Activated B cell treated with CpG ODN at 0.5 μM for 24 hours (primary cell): ENCODE data around the gene AGAP5. TPM values are rescaled to one million over a fixed set of nuclear protein-coding genes. Genes with fewer than 3 reads are reported as not detected.
"Not testable (repeated sequence)": the region's sequence is repeated elsewhere in the genome, so short reads cannot be mapped to it uniquely, and the experiment has no call there.

Source experiments
- ATAC-seq: fragments of 200-7000 bp; cut with Tn5 transposase; one replicate; pipeline ENCODE4 v1.10.0; 2021; ENCODE audit warnings: low read depth, mild to moderate bottlenecking, moderate library complexity
- CTCF ChIA-PET: fragments of 350-600 bp; sonication (Branson Sonifier 250); formaldehyde crosslinking; loops from one replicate; lab custom pipeline; 2021; ENCODE audit warnings: antibody characterized with exemption; lab: Charles Lee
- POLR2A ChIA-PET: fragments of 350-600 bp; sonication (Branson Sonifier 250); formaldehyde crosslinking; loops from one replicate; lab custom pipeline; 2021; ENCODE audit warnings: antibody characterized with exemption; lab: Charles Lee
- DNase-seq: peaks from one replicate; pipeline ENCODE4 v3.0.0; 2022
- H3K27ac Mint-ChIP-seq: one replicate; pipeline ENCODE4 v1.8.0; 2020; ENCODE audit warnings: mixed read lengths
- H3K27me3 Mint-ChIP-seq: one replicate; pipeline ENCODE4 v1.8.0; 2021; ENCODE audit warnings: mixed read lengths
- H3K36me3 Mint-ChIP-seq: one replicate; pipeline ENCODE4 v1.8.0; 2021; ENCODE audit warnings: low read depth, mixed read lengths
- H3K4me1 Mint-ChIP-seq: one replicate; pipeline ENCODE4 v1.8.0; 2021; ENCODE audit warnings: mixed read lengths
- H3K4me3 Mint-ChIP-seq: one replicate; pipeline ENCODE4 v1.8.0; 2020; ENCODE audit warnings: mild to moderate bottlenecking, mixed read lengths
- H3K9me3 Mint-ChIP-seq: one replicate; pipeline ENCODE4 v1.8.0; 2020; ENCODE audit warnings: mixed read lengths
- CTCF ChIP-seq: fragments of 200-600 bp; IDR thresholded peaks from one replicate; pipeline ENCODE4 v1.8.0; 2022; ENCODE audit warnings: antibody characterized with exemption, mild to moderate bottlenecking
- intact Hi-C: fragments of 100-400 bp; cut with micrococcal nuclease; formaldehyde crosslinking; loops from one replicate; pipeline ENCODE4 v1.15.1; 2024
- total RNA-seq: library from RNA; stranded (reverse); gene quantifications from 2 replicates; pipeline ENCODE4 v1.2.3, GENCODE V29; 2022

AGAP5 gene
- total RNA-seq, result 9.5 and 15.0 TPM in 2 replicates

GRCh38 chr10:73697675-73698159, at the start of gene AGAP5:
AGAP5 (minus strand) TSS chr10:73698109; CDS start chr10:73697755, 354 bp downstream.
- intact Hi-C loops, ATAC-seq, DNase-seq, H3K4me1 Mint-ChIP-seq, H3K27ac Mint-ChIP-seq, CTCF ChIA-PET, H3K4me3 Mint-ChIP-seq, POLR2A ChIA-PET, H3K27me3 Mint-ChIP-seq, H3K9me3 Mint-ChIP-seq: not testable (repeated sequence)
- peaks cover 29% of the 10 kb centered on the region for H3K36me3 Mint-ChIP-seq

- Mint-ChIP-seq H3K27me3 (no peaks in the 10 kb centered on the region), H3K4me1 (peaks cover 51% of the 10 kb centered on the region), H3K4me3 (no peak overlapping the region), H3K9me3 (no peaks in the 10 kb centered on the region), H3K27ac (no peak overlapping the region), H3K36me3 (peaks cover 58% of the 10 kb centered on the region)
- DNase-seq, result no peak
- no peak for TF ChIP-seq CTCF
- no peak for ATAC-seq
- ChIA-PET CTCF (no interaction called here), POLR2A (interaction anchor here (1.7 kb wide), 1 partner anchor 16 kb away, joined by 6 read pairs; no protein-coding TSS in a partner anchor)
- intact Hi-C loops, result no loop called here
Measured at GRCh38 chr10:73746721-73747120, 48.8 kb upstream of the AGAP5 start.

GRCh38 chr10:73744664-73744975, 46.7 kb upstream of the AGAP5 start:
- H3K27me3 Mint-ChIP-seq, result no peaks in the 10 kb centered on the region
- H3K27ac Mint-ChIP-seq, result peak overlapping the region; percentile 100
- peaks cover 43% of the 10 kb centered on the region for H3K4me1 Mint-ChIP-seq
- peak overlapping the region; percentile 100 for H3K4me3 Mint-ChIP-seq
- ATAC-seq (no peak), DNase-seq (no peak)
- peaks cover 37% of the 10 kb centered on the region for H3K36me3 Mint-ChIP-seq
- no peak for TF ChIP-seq CTCF
- intact Hi-C loops, result loop anchor here (1.0 to 5.0 kb wide), 7 partner anchors 14 to 249 kb away; partner anchors contain the start of genes NDST2 and ZSWIM8
- no peaks in the 10 kb centered on the region for H3K9me3 Mint-ChIP-seq
- POLR2A ChIA-PET, result interaction anchor here (0.6 to 3.0 kb wide), 7 partner anchors 8 to 249 kb away, joined by 4 to 48 read pairs (median 15); partner anchors contain the start of genes CHCHD1 and PPP3CB
- CTCF ChIA-PET, result no interaction called here

- H3K36me3 Mint-ChIP-seq, result peaks cover 33% of the 10 kb centered on the region
- no peak for TF ChIP-seq CTCF
- H3K4me1 Mint-ChIP-seq, result peaks cover 41% of the 10 kb centered on the region
- ATAC-seq, result peak; percentile 95
- H3K27me3 Mint-ChIP-seq, result no peaks in the 10 kb centered on the region
- H3K9me3 Mint-ChIP-seq, result no peaks in the 10 kb centered on the region
- intact Hi-C loops, result loop anchor here (1.0 to 5.0 kb wide), 7 partner anchors 14 to 249 kb away; partner anchors contain the start of genes NDST2 and ZSWIM8
- ChIA-PET CTCF (interaction anchor here (0.6 to 1.4 kb wide), 4 partner anchors 10 to 122 kb away, joined by 3 to 5 read pairs (median 3); a partner anchor contains a TSS), POLR2A (interaction anchor here (0.5 to 3.0 kb wide), 17 partner anchors 9 to 332 kb away, joined by 3 to 48 read pairs (median 6); partner anchors contain the start of genes CHCHD1, PPP3CB and ZSWIM8)
- peak; percentile 86 for DNase-seq
- H3K4me3 Mint-ChIP-seq, result peak within 1 kb of the TSS; percentile 100
- H3K27ac Mint-ChIP-seq, result peak within 1 kb of the TSS; percentile 100
Measured at GRCh38 chr10:73743905-73744663, 46.2 kb upstream of the AGAP5 start, which contains the start of gene SEC24C. SEC24C (plus strand) TSS chr10:73744372; CDS start chr10:73746833, 2,461 bp downstream.

- POLR2A ChIA-PET, result interaction anchor here (0.5 to 3.0 kb wide), 18 partner anchors 8 to 648 kb away, joined by 3 to 48 read pairs (median 6); partner anchors contain the start of genes CHCHD1, PPP3CB and ZSWIM8
Measured at GRCh38 chr10:73743327-73743904, 45.5 kb upstream of the AGAP5 start.

More at GRCh38 chr10:73743327-73743904, 45.5 kb upstream of the AGAP5 start:
- Mint-ChIP-seq H3K27ac (peak overlapping the region; percentile 100), H3K4me1 (peaks cover 37% of the 10 kb centered on the region), H3K9me3 (no peaks in the 10 kb centered on the region), H3K36me3 (peaks cover 29% of the 10 kb centered on the region), H3K27me3 (no peaks in the 10 kb centered on the region), H3K4me3 (peak overlapping the region; percentile 100)
- intact Hi-C loops, result loop anchor here (5.0 kb wide), 1 partner anchor 116 kb away; no protein-coding TSS in a partner anchor
- DNase-seq, result no peak
- no peak for TF ChIP-seq CTCF
- no peak for ATAC-seq
- CTCF ChIA-PET, result interaction anchor here (0.6 to 1.4 kb wide), 4 partner anchors 10 to 122 kb away, joined by 3 to 5 read pairs (median 3); a partner anchor contains a TSS
